Ovary (tissue), 9 donors: ENCODE measurements around the gene PDZRN3. TPM values are rescaled to one million over a fixed set of nuclear protein-coding genes. Genes with fewer than 3 reads are reported as not detected.

Experiments used
- DNase-seq, 5 donors: peaks; one replicate each; pipeline ENCODE4 v3.0.0-alpha.2; 2019 to 2020
- H3K27ac ChIP-seq, 2 donors: fragments of 200-600 bp; one replicate each; pipeline versions ENCODE4 v1.5.1 to v1.8.0; 2019 to 2022
- H3K27me3 ChIP-seq: fragments of 200-600 bp; one replicate; pipeline ENCODE4 v1.8.0; 2022
- H3K36me3 ChIP-seq: fragments of 200-600 bp; sonication (generic); one replicate; pipeline ENCODE4 v1.5.1; 2019
- H3K4me1 ChIP-seq: one replicate; pipeline ENCODE4 v1.8.1; 2013; ENCODE audit warnings: mild to moderate bottlenecking, moderate library complexity; ENCODE audit not compliant: insufficient read depth
- H3K4me3 ChIP-seq: fragments of 200-600 bp; sonication (generic); one replicate; pipeline ENCODE4 v1.5.1; 2017
- H3K9me3 ChIP-seq, 2 donors: fragments of 200-600 bp in 1 of 2; sonication (generic) in 1 of 2; one replicate each; pipeline versions ENCODE4 v1.5.1 to v1.8.1; 2013 to 2019; ENCODE audit warnings: mild to moderate bottlenecking in 1 of 2, moderate library complexity in 1 of 2
- EP300 ChIP-seq: sonication (generic); formaldehyde crosslinking; IDR thresholded peaks from one replicate; pipeline ENCODE4 v1.6.1; 2017; ENCODE audit warnings: antibody characterized with exemption
- POLR2A ChIP-seq: fragments of 450-650 bp; IDR thresholded peaks from one replicate; pipeline ENCODE4 v1.6.1; 2017; ENCODE audit warnings: antibody characterized with exemption, mild to moderate bottlenecking, moderate library complexity
- WGBS, 3 donors: extraction: QIAGEN DNeasy Blood & Tissue Kit in 1 of 3; methylation state at CpG; one replicate each; pipeline versions ENCODE4 v1.1.5 to v1.1.7; 2013 to 2017; 5-methylcytosine and 5-hydroxymethylcytosine counted together
- intact Hi-C, 4 donors: fragments of 100-400 bp; cut with DNase I; formaldehyde crosslinking; loops; one replicate each; pipeline versions ENCODE4 v1.11.0 to v1.15.1; 2022 to 2023
- polyA plus RNA-seq, 2 donors: library from polyadenylated mRNA; stranded (reverse); fragments of 200-250 nt in 1 of 2; fragments of 350-450 nt in 1 of 2; fragmentation: Illumina TruSeq in 1 of 2; extraction: RNeasy Lipid Tissue Mini Kit (QIAGEN cat#74804) in 1 of 2; gene quantifications; one replicate each; pipeline ENCODE4 v1.2.3, GENCODE V29; 2013 to 2014
- total RNA-seq, 7 donors: library from RNA; depleted of rRNA in 2 of 7; stranded (reverse); fragments of >200 nt in 2 of 7; fragmentation: NEBNext Ultra II Directional in 3 of 7; extraction: Animal tissue kit (Norgen Biotek cat#: 25700) in 3 of 7; gene quantifications; one replicate each; pipeline versions ENCODE4 v1.1.0 to v1.2.4, GENCODE V29; 2016 to 2023
- TF ChIP-seq, protein P1 (sequence below), 3 donors: fragments of 450-650 bp in 2 of 3; fragments of 200-600 bp in 1 of 3; IDR thresholded peaks; one replicate each; pipeline versions ENCODE4 v1.5.1 to v1.8.0; 2016 to 2022; ENCODE audit warnings: antibody characterized with exemption in 3 of 3, mild to moderate bottlenecking in 1 of 3
- donor health status: DM: no; HTN: no; CAD: no; lungs with moderate emphysema.
- donor health status: DM: no; HTN: no; CAD: no.
- donor health status: Bipolar disorder and iron deficiency.
- donor health status: DM: yes; HTN: yes; CAD: no.
- donor health status: DM: no; HTN: no; CAD: no.
- donor health status: DM: yes; HTN: yes; CAD: no.

Gene PDZRN3
- total and polyA plus RNA-seq, 9 donors: 68.1 to 161 (median 102) TPM

DNA sequence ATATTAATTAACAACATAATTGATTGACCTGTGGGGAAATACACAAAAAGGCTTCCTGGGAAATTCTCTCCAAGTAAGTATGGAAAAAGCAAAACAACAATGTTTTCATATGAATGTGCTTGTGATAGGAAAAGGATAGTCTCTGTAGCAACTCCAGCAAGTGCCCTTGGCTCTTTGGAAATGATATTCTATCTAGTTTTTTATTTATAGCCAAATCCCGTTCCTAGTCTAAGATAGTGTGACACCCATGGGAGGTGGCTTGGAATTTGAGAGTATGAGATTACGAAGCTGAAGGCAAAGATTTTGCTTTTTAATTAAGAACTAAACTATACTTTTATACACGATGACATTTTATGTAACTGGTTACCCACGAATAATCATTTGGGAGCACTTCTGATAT lies 119.9 kb downstream of the PDZRN3 start:
- no peak for TF ChIP-seq POLR2A
- TF ChIP-seq EP300: no peak
- TF ChIP-seq, protein P1, sequence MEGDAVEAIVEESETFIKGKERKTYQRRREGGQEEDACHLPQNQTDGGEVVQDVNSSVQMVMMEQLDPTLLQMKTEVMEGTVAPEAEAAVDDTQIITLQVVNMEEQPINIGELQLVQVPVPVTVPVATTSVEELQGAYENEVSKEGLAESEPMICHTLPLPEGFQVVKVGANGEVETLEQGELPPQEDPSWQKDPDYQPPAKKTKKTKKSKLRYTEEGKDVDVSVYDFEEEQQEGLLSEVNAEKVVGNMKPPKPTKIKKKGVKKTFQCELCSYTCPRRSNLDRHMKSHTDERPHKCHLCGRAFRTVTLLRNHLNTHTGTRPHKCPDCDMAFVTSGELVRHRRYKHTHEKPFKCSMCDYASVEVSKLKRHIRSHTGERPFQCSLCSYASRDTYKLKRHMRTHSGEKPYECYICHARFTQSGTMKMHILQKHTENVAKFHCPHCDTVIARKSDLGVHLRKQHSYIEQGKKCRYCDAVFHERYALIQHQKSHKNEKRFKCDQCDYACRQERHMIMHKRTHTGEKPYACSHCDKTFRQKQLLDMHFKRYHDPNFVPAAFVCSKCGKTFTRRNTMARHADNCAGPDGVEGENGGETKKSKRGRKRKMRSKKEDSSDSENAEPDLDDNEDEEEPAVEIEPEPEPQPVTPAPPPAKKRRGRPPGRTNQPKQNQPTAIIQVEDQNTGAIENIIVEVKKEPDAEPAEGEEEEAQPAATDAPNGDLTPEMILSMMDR (IDR thresholded peaks at IDR 0.05): no peak
- peak overlapping the region in 1 of 2 donors; percentile 26 for H3K27ac ChIP-seq
- no peaks in the 10 kb centered on the region for H3K27me3 ChIP-seq
- DNase-seq: no peak
- 28 to 42% (median 30%) methylated on average over 4 of the region's 4 CpGs for WGBS, 3 donors
- no peak overlapping the region for H3K4me3 ChIP-seq
- intact Hi-C loops: loop anchor here (5.0 kb wide), 5 partner anchors 48 to 408 kb away; partner anchors contain the start of gene PDZRN3 (in 1 of the 4)
- H3K9me3 ChIP-seq: no peaks in the 10 kb centered on the region
- no peaks in the 10 kb centered on the region for H3K36me3 ChIP-seq
- H3K4me1 ChIP-seq: peaks cover 24% of the 10 kb centered on the region

DNA sequence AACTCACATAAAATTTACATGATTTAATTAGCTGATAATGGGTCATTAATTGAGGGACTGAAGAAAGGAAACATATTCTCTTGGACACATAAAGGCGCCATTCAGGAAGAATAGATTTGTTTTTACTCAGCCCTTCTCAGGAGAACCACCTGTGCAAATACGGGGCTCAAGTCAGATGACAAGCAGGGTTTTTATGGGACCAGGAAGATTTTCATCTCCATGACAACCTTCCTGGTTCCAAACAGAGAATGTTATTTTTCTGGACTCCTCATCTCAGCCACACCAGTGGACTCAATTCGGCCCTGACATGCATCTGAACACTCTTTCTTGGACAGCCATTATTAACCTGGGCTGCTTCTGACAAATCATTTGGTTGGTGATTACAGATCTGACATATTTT lies 120.5 kb downstream of the PDZRN3 start:
- H3K4me1 ChIP-seq: peaks cover 20% of the 10 kb centered on the region
- intact Hi-C loops: loop anchor here (5.0 kb wide), 3 partner anchors 47 to 407 kb away; no protein-coding TSS in a partner anchor
- H3K4me3 ChIP-seq: no peak overlapping the region
- peak overlapping the region in 1 of 2 donors; percentile 26 for H3K27ac ChIP-seq
- no peaks in the 10 kb centered on the region for H3K36me3 ChIP-seq
- DNase-seq: no peak
- TF ChIP-seq, protein P1 (IDR thresholded peaks at IDR 0.05): no peak
- TF ChIP-seq POLR2A (no peak), EP300 (no peak)
- H3K9me3 ChIP-seq: no peaks in the 10 kb centered on the region
- H3K27me3 ChIP-seq: no peaks in the 10 kb centered on the region
- WGBS, 3 donors: 64 to 76% (median 76%) methylated on average over 3 of the region's 3 CpGs

DNA sequence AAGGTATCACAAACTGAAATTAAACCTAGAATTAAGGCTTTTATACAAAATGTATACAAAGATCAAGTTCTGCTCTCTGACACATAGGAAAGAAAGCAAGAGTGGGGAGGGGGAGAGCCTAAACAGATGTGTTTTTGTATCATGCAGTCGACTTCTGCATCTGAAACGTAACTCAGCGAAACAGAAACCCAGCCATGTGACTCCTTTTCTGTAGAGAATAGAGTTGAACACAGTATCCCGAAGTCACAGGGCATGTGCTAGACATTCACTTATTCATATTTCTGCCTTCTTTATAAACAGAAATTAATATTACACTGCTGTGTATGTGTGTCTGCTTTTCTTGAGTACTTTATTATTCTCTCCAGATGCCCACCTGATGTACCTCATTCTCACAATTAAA lies 121.0 kb downstream of the PDZRN3 start:
- 27 to 36% (median 30%) methylated on average over 4 of the region's 4 CpGs for WGBS, 3 donors
- TF ChIP-seq, protein P1 (IDR thresholded peaks at IDR 0.05): no peak
- TF ChIP-seq POLR2A (no peak), EP300 (no peak)
- H3K27ac ChIP-seq: peak overlapping the region in 1 of 2 donors; percentile 38
- no peaks in the 10 kb centered on the region for H3K9me3 ChIP-seq
- H3K27me3 ChIP-seq: no peaks in the 10 kb centered on the region
- intact Hi-C loops: loop anchor here (5.0 kb wide), 3 partner anchors 46 to 406 kb away; no protein-coding TSS in a partner anchor
- H3K4me1 ChIP-seq: peaks cover 16% of the 10 kb centered on the region
- no peaks in the 10 kb centered on the region for H3K36me3 ChIP-seq
- peak overlapping the region; percentile 4 for H3K4me3 ChIP-seq
- DNase-seq: no peak

DNA sequence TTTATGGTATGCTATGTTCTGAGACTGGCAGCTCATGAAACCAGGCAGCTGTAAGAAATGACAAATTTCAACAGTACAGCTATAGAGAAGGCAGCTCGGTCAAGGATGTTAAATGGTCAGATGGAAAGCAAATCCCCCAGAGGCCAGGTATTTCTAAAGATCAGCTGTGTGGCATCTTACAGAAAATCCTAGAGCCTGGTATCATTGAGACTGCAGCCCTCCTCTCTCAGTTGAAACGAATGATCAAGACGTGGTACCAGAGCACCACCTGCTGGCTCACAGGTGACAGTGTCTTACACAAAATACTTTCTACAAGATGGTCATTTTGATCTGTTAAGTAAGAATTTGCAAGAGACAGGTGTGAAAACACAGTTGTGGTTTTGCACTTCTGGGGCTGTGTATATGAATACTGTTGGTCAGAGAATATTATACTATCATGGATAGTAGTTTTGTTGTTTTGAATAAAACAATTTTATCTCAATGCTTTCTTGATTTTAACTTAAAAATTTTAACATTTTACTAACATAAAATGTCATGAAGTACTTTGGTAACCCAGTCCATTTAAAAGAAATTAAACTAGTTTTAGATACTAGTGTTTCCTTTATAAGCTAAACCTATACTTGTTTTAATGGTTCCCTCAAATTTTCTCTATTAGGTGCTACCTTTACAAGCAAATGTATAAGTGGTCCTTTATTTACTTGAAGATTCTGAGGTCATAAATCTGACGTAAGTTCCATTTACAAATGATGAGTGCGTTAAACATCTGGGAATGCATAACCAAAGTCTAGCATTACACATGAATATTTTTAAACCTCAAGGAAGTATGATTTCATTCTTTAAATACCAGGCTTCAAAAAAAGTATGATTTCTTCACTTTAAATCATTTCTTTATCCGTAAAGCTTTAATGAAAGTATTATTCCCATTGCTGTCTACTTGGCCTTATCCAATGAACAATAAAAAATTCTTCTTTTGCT lies 121.8 kb downstream of the PDZRN3 start:
- H3K36me3 ChIP-seq: no peaks in the 10 kb centered on the region
- TF ChIP-seq, protein P1 (IDR thresholded peaks at IDR 0.05): peak; percentile 75 to 85 (median 79)
- TF ChIP-seq POLR2A: no peak
- 21 to 25% (median 23%) methylated on average over 6 of the region's 6 CpGs for WGBS, 3 donors
- intact Hi-C loops: loop anchor here (5.0 kb wide), 3 partner anchors 46 to 406 kb away; no protein-coding TSS in a partner anchor
- H3K9me3 ChIP-seq: no peaks in the 10 kb centered on the region
- no peak overlapping the region for H3K4me3 ChIP-seq
- H3K4me1 ChIP-seq: peaks cover 15% of the 10 kb centered on the region
- H3K27me3 ChIP-seq: no peaks in the 10 kb centered on the region
- peak; percentile 76 to 86 (median 82) for DNase-seq
- H3K27ac ChIP-seq: peak overlapping the region in 1 of 2 donors; percentile 38
